Stimulated activated CD4-positive, alpha-beta T cell treated with anti-CD3 and anti-CD28 coated beads, Interleukin-15, amount 100 ng/mL, for 24 hours (primary cell): ENCODE measurements around the gene NABP2.

Experiments
- DNase-seq: peaks from one replicate; pipeline ENCODE4 v3.0.0-alpha.2; 2020

The NABP2 gene

DNA sequence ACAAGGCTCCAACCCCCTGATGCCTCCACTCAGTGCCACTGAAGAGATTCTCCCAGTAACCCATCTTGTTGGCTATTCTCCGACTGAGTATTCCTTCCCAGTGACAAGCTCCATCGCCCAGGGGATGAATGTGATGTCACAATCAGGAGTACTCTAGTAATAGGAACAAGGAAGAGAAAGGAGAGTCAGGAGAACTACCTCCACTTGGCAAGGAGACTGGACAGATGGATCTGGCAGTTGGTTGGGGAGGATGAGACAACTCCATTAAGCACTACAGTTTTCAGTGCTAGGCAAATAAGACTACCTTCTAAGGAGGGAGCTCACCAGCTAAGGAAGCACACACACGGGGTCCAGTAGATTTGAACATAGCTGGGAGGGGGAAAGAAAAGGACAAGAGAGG, 7.7 kb upstream of the NABP2 start:
- no peak for DNase-seq

DNA sequence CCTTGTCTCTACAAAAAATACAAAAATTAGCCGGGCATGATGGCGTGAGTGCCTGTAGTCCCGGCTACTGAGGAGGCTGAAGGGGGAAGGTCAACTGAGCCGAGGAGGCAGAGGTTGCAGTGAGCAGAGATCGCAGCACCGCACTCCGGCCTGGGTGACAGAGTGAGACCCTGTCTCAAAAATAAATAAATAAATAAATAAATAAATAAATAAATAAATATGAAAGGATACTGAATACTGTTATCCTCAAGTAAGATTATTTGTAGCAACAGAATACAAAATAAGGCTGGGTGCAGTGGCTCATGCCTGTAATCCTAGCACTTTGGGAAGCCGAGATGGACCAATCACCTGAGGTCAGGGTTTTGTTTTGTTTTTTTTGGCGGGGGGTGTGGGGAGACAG, 4.3 kb upstream of the NABP2 start:
- DNase-seq, result no peak

DNA sequence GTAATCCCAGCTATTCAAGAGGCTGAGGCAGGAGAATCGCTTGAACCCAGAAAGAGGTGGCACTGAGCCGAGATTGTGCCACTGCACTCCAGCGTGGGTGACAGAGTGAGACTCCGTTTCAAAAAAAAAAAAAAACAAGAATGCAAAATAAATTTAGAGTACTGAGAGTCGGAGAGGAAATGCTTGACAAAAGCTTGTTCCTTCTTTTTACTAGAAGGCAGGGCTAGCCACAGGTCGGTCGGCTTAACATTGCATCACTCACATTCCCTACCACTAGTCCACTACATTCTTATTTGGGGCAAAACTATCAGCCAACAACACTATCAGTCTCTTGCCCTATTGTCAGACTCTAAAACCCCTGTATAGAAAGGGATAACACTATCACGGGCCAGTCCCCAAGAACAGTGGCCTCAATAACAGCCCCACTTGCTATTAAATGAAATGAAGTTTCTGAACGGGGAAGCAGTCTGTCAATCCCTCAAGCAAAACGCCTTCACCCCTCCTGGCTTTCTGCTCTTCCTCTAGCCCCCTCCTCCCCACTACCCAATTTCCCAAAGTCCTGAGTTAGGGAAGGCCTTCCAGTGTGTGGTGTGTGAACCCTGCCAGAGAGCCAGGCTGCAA, 3.4 kb upstream of the NABP2 start:
- DNase-seq, result no peak

DNA sequence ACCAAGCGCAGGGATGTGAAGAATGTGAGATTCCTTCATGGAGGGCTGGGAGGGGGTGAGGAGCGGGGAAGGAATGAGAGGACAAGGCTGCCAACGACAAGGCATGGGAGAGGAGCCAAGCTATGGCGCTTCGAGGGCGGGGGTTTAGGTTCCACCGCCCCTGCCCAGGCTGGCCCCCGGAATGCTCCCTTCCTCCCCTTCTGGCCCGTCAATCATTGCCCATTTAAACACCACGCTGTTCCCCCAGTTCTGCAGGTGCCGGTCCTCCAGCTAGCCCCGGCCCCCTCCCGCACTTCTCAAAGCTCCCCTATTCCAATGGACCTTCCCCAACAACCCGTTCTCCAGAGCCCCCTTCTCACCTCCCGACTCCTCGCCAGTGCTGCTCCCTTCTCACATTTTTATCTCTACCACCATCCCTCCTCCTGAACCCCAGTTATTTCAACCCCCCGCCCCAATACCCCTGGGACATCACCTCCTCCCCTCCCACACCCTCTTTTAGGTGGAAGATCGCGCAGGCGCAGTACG, 2.8 kb upstream of the NABP2 start:
- no peak for DNase-seq

DNA sequence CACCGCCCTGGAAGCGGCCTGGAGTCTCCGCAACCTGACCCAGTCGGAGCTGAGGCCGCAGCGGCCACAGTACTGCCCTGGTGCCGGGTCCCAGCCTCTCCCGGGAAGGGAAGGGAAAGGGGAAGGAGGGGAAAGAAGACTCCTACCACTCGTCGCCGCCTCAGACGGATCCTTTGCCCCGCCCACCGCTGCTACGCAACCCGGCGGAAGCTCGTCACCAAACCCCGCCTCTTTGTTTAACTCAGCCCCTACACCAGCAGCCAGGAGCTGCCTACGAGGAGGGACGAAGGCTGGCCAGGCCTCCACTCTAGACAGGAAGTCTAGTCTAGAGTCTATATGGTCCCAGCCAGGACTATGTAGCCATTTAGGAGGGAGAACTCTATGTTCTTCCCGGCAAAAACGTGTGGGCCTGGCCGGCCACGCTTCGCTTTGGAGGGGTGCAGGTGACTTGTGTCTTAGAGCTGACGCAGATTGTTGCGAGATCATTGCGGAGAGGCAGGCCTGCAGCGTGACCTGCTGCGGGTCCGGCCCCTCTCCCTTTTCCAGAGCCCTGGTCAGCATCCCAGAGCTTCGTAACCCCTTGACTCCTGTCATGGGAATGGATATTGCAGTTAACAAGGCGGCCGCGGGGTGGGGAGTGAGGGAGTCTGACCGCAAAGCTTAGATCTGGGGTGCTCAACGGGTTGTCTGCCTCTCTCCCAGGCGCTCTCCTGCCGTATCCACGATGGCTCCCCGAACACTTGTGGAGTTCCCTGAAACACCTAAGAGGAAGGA, 2.2 kb upstream of the NABP2 start, which contains the start of gene RNF41:
Gene RNF41, minus strand, starts transcription at position 166 of the 774 bp plus-strand sequence. CDS start 7,875 bp downstream, outside the sequence.
- peak; percentile 95 for DNase-seq

DNA sequence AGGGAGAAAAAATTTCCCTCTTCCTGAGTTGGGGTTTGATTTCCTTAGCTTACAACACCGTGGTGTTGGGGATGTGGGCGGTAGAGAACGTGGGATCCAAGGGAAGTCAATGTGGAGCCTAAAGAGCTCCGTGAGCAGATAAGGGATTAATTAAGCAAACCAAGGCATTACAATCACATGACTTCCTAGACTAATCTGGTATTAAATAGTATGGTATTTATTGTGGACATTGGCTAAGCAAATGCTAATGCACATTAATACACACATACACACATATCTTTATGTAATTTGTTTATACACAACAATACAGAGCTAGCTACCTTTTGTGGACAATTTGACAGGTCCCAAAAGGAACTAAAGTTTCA, 1.6 kb upstream of the NABP2 start:
- no peak for DNase-seq

DNA sequence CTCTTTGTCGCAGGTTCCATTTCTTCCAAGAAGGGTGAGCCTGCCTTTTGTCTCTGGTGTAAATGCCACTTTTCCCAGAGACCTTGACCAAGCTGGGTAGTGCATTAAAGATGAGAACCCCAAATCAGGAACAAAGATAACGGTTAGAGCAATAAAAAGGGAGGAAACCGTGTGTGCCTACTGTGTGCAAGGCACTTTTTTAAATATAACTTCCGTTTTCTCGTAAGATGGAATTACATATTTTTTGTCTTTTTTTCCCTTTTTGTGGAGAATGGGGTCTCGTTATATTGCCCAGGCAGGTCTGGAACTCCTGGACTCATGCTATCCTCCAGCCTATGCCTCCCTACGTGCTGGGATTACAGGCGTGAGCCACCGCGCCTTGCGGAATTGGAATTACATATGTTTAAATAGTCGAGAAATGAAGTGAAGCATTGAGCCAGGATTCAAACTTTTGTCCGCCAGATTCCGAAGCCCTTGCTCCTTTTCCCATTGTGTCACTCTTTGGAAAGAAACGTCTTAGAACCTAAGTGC, 506 bp upstream of the NABP2 start:
- no peak for DNase-seq

DNA sequence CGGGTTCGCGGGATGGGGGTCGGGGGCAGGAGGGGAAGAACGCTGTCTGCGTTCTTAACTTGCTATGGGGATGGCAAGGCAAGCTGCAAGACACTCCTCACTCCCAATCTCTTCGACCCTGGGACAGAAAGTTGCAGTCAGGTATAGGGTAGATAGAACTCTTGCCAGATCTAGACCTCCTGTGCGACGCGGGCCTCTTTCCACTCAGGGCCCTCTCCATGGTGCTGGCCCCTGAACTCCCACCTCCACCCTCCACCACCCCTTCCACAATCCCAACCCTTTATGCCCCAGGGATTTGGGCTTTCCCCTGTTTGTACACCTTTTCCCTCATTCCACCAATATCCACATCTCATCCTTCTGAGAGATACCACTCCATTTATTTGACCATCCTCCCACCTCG, 812 bp downstream of the NABP2 start:
- no peak for DNase-seq

DNA sequence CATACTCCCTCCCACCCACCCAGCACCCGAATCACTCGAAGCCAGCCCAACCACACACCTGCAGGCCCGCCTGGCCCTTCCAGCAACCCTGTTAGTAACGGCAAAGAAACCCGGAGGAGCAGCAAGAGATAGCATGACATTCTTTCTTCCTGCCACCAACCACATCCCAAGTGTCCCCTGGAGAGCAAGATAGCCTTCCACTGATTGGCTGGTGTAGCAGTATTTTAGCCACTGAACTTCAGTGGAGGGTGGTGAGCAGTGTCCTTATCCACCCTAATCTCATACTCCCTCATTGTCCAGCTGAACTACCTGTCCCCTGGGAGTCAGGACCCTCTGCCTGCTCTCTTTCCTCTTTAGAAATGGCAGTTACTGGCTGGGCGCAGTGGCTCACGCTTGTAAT, 4.9 kb downstream of the NABP2 start:
- no peak for DNase-seq

DNA sequence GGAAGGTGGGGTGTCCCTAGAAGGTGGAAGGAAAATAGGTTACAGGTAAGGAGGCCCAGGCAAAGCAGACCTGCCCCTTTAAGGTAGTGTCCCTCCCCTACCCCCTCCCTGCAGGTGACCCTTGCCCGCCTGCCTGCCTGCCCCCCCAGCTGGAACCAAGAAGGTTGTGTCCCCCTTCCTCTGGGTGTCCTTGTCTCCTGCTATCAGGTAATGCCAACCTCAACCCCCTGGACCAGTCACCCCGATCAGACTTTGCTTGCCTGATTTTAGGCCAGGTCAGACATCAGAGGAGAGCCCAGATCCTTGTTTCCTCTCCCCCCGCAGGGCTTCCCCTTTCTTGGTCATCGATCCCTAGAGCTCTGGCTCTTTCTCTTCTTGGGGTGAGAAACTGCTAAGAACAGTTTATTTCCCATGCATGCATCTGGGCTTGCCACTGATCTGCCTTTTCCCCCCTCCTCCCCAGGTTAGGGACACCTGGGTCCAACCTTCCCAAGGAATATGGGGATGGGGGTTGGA, 5.8 kb downstream of the NABP2 start, which contains the start of gene SLC39A5:
Gene SLC39A5, plus strand, starts transcription at position 136 of the 516 bp plus-strand sequence. CDS start 1,224 bp downstream, outside the sequence.
- no peak for DNase-seq

DNA sequence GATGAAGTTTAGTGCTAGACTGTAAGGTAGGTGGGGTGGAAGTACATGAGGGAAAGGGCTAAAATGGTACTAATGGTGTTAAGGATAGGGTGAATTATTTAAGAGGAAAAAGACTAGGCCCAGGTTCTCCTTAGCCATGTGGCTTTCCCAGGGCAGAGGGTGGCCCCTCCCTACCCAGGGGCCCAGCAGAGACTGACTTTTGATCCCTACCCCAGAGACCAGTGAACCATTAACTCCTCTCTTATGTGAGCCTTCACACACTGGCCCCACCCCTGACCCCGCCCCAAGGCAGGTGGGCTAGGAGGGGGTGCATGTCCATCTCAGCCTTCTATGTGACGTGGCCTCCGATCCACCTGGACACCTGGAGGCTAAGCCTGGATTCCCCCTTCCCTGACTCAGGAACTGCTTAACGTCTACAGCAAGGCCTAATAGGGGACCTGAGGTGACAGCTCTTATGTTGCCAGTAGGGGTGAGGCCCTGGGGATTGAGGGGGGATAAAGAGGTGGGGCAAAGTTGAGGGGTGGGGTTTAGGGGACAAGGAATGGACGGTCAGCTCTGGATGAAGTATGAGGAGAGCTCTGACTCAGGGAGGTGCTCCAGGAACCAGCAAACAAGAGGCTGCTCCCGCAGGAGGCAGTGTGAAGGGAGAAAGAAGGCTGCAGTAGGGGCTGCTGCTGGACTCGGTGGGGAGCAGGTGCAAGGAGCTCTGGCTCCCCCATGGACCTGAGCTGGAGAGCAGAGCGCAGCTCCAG, 6.5 kb downstream of the NABP2 start:
- no peak for DNase-seq

DNA sequence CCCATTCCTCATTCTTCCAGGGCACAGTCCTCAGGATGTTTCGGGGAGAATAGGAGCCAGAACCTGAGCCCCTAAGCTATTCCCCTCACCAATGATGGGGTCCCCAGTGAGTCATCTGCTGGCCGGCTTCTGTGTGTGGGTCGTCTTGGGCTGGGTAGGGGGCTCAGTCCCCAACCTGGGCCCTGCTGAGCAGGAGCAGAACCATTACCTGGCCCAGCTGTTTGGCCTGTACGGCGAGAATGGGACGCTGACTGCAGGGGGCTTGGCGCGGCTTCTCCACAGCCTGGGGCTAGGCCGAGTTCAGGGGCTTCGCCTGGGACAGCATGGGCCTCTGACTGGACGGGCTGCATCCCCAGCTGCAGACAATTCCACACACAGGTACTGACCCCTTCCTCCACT, 7.0 kb downstream of the NABP2 start:
- DNase-seq, result no peak

DNA sequence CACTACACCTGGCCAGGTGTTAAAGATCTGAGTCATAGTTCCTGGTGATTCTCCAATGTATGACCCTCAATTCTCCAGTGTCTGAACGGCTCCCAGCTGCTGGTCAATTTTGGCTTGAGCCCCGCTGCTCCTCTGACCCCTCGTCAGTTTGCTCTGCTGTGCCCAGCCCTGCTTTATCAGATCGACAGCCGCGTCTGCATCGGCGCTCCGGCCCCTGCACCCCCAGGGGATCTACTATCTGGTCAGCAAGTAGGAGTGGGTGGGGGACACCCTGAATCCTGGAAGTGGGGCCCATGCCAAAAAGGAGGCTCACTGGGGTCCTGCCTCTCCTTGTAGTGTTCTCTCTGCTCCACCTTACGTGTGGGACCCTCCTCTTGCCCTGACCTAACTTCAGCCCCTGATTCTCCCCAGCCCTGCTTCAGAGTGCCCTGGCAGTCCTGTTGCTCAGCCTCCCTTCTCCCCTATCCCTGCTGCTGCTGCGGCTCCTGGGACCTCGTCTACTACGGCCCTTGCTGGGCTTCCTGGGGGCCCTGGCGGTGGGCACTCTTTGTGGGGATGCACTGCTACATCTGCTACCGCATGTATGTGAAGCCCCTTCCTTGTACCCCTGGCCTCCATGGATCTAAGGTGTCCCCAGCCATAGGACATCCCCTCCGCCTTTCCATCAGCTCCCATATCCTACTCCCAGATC, 10.7 kb downstream of the NABP2 start:
- no peak for DNase-seq

DNA sequence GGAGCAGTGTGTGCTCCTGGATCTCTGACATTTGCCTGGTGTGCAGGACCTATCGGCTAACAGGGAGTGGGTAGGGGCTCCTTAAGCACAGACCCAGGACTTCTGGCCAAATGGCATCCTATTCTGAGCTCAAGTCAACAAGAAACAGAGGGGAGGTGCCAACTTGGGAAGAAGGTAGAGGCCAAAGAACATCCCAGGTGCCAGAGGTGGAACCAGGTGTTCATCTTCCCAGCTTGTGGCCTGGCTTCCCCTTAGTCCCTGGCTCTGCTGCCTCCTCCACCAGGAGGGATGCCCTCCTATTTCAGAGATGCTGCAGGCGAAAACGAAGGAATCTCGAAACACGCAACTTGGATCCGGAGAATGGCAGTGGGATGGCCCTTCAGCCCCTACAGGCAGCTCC, 11.9 kb downstream of the NABP2 start:
- no peak for DNase-seq

DNA sequence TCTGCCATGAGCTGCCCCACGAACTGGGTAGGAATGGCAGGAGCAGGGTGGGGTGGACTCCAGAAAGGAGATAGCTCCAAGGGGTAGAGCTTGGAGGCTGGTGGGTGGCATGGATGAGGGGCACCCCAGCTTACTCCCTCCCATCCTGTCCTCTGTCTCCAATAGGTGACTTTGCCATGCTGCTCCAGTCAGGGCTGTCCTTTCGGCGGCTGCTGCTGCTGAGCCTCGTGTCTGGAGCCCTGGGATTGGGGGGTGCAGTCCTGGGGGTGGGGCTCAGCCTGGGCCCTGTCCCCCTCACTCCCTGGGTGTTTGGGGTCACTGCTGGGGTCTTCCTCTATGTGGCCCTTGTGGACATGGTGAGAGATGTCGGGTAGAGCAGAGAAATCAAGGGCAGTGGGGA, 12.8 kb downstream of the NABP2 start:
- DNase-seq, result no peak

DNA sequence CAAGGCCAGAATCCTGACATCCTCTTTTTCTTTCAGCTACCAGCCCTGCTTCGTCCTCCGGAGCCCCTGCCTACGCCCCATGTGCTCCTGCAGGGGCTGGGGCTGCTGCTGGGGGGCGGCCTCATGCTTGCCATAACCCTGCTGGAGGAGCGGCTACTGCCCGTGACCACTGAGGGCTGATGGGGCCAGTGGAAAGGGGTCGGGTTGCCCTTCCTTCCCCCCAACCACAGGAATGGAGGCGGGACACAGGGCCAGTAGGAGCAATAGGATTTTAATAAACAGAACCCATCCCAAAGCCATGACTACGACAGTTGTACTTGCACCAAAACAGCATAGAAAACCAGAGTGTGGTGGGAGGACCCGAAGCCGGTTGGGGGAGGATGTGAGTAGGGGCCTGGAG, 13.4 kb downstream of the NABP2 start:
- no peak for DNase-seq

DNA sequence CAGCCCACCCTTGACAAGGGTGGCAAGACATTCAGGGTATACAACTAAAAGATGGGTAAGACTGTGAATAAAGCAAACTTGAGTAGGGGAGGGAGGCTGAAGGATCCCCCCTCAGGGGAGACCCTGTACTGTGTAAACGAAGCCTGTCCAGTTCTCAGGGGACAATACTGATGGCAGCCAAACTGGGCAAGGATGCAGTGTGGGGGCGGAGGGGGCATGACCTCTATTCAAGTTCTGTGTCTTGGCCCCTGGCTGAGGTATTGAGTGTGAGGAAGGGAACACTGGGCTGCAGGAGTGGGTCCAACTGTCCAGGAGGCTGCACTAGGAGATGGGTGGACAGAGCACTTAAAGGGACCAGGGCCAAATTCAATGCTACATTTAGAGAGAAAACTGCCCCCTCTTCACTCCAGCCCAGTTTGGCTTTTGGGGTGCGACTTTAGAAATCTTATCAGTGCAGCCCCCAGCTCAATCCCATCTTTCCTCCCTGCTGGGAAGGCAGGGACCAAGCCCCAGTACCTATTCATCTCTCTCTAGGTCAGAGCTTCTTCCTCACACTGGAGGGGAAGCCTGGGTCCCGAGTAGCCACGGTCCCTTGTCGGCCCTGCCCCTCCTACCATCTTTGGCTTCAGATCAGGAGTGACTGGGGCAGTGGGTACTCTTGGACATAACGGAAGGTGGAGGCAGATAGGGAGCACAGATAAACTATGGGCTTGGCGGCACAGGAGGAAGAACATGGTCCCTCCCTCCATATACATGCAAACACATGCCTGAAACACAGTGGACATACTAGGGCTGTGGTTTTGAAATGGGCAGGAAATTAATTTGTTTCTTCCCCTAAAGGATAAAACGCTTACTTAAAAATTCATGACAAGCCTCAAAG, 17.5 kb downstream of the NABP2 start:
- no peak for DNase-seq

DNA sequence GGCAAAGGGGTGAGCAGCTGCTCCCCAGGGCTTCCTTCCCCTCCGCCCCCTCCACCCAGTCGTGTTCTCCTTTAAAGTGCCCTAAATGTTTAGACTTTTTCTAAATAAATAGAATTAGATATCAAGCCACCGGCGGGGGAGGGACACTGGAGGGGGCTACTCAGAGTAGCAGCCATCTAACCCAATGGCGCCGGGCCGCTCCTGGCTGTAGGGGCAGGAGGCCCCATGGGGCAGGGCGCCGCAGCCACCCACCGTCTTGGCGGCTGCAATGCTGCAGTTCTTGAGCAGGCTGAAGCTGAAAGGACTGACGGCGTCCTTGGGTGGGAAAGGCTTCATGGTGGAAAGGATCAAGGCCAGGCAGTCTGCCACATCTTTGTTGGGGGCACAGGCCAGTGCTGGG, 18.8 kb downstream of the NABP2 start:
- DNase-seq, result no peak

DNA sequence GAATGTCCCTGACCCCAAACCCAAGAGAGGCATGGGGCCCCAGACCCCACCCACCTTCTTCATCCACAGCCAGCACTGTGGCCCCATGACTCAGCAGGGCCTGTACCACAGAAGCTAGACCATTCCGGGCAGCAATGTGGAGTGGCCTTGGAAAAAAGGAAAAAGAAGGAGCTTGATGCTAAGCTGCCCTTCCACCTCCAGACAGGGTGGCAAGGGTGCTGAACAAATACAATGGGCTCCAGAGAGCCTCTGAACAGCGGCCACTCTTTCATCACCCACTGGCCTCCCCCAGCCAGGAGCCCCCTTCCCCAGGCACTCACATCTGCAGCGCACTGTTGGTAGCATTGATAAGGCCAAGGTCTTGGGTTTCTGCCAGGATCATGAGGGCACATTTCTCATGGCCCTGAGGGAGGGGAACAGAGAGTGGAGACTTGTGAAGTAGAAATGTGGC, 19.6 kb downstream of the NABP2 start:
- no peak for DNase-seq

DNA sequence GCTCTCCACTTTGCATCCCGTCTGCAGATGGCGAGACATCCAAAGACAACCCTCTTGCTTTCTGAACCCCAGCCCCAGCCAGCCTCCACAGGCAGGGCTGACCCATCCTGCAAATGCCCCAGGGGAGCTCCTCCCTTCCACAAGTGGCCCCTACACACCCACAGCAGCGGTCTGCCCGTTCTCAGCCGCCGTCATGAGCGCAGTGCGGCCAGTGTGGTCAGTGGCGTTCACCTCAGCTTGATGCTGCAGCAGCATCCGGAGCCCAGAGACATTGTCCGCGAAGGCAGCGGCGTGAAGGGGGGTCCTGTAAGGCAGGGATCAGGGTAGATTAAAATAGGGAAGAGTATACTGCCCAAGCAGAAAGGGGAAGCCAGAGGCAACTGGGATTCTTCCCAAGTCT, 20.4 kb downstream of the NABP2 start:
- no peak for DNase-seq

DNA sequence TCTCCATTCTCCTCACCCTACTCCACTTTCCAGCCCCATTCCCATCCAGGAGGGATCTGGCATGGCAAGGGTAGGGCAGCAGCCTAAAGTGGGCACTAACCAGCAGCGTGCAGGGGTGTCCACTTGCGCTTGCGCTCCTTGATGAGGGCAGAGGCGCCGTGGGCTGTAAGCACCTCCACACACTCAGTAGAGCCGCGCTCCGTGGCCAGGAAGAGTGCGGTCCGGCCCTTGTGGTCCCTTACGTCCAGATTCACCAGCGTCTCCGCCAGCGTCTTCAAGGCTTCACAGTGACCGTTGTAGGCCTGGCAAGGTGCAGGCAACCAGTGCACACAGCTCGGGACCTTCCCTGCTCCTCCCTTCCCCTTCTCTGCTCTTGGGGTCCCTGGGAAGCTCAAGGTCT, 23.8 kb downstream of the NABP2 start:
- DNase-seq, result no peak
